Activated CD8-positive, alpha-beta memory T cell treated with anti-CD3 and anti-CD28 coated beads, Interleukin-2, amount 50 U/mL, for 1 hour (primary cell): ENCODE results near the gene MIDN.

ENCODE experiments used
- DNase-seq: peaks from one replicate; pipeline ENCODE4 v3.0.0-alpha.2; 2020; ENCODE audit errors: extremely low read depth

MIDN gene

GRCh38 chr19:1259206-1259875, 11.0 kb downstream of the MIDN start:
- no peak for DNase-seq

GRCh38 chr19:1259876-1260748, 11.7 kb downstream of the MIDN start:
- no peak for DNase-seq

- peak; percentile 94 for DNase-seq
Observed at GRCh38 chr19:1260749-1261537, 12.6 kb downstream of the MIDN start.

GRCh38 chr19:1261538-1261797, 13.1 kb downstream of the MIDN start:
- no peak for DNase-seq

- DNase-seq, result no peak
Observed at GRCh38 chr19:1261798-1262622, 13.6 kb downstream of the MIDN start.

GRCh38 chr19:1262623-1263123, 14.3 kb downstream of the MIDN start:
- no peak for DNase-seq

- no peak for DNase-seq
Observed at GRCh38 chr19:1263188-1263587, 14.8 kb downstream of the MIDN start.

GRCh38 chr19:1264801-1265614, 16.6 kb downstream of the MIDN start:
- DNase-seq, result no peak

GRCh38 chr19:1265615-1266128, 17.3 kb downstream of the MIDN start:
- DNase-seq, result no peak

- no peak for DNase-seq
Observed at GRCh38 chr19:1266129-1266915, 17.9 kb downstream of the MIDN start.

GRCh38 chr19:1266916-1267476, 18.6 kb downstream of the MIDN start:
- no peak for DNase-seq

GRCh38 chr19:1267477-1268225, 19.3 kb downstream of the MIDN start:
- DNase-seq, result no peak

GRCh38 chr19:1268226-1269064, 20.1 kb downstream of the MIDN start:
- DNase-seq, result no peak

- peak; percentile 99 for DNase-seq
Observed at GRCh38 chr19:1269065-1269477, 20.7 kb downstream of the MIDN start, which contains the start of gene CIRBP. Gene CIRBP (plus strand): TSS chr19:1269332. CDS start chr19:1270934, 1,602 bp downstream.

- DNase-seq, result no peak
Observed at GRCh38 chr19:1269478-1270212, 21.3 kb downstream of the MIDN start.

GRCh38 chr19:1270213-1270853, 21.9 kb downstream of the MIDN start:
- DNase-seq, result no peak
